Cerebellar nuclear complex (tissue), 1 donor: ENCODE measurements around the gene GARIN5B.

Experiments used
- DNase-seq, 2 experiments: peaks; one replicate each; lab custom pipeline; 2025; lab: John Stamatoyannopoulos, UW

The GARIN5B gene

GRCh38 chr19:55370305-55370988 lies 7.4 kb upstream of the GARIN5B start, which contains the start of gene IL11:
IL11 (minus strand) TSS chr19:55370463; CDS start chr19:55370310, 153 bp downstream.
- DNase-seq: no peak

GRCh38 chr19:55369653-55370304 lies 6.7 kb upstream of the GARIN5B start:
- no peak for DNase-seq

- DNase-seq: no peak
Observed at GRCh38 chr19:55368701-55369563, 5.9 kb upstream of the GARIN5B start.

- DNase-seq: no peak
Observed at GRCh38 chr19:55368106-55368505, 5.0 kb upstream of the GARIN5B start.

- DNase-seq: no peak
Observed at GRCh38 chr19:55366790-55367189, 3.7 kb upstream of the GARIN5B start.

- DNase-seq: no peak
Observed at GRCh38 chr19:55365964-55366363, 2.9 kb upstream of the GARIN5B start.

GRCh38 chr19:55365245-55365644 lies 2.2 kb upstream of the GARIN5B start:
- DNase-seq: no peak

- no peak for DNase-seq
Observed at GRCh38 chr19:55362174-55362989, 678 bp downstream of the GARIN5B start.

GRCh38 chr19:55360902-55361301 lies 2.2 kb downstream of the GARIN5B start:
- DNase-seq: no peak

- DNase-seq: no peak
Observed at GRCh38 chr19:55358943-55359908, 3.8 kb downstream of the GARIN5B start.

- DNase-seq: no peak
Observed at GRCh38 chr19:55358493-55358892, 4.6 kb downstream of the GARIN5B start.

GRCh38 chr19:55355213-55355821 lies 7.7 kb downstream of the GARIN5B start:
- no peak for DNase-seq

- no peak for DNase-seq
Observed at GRCh38 chr19:55354698-55355212, 8.3 kb downstream of the GARIN5B start, which contains the start of gene COX6B2. COX6B2 (minus strand) TSS chr19:55354719; CDS start chr19:55354521, 198 bp downstream.

GRCh38 chr19:55353803-55354697 lies 9.0 kb downstream of the GARIN5B start:
- no peak for DNase-seq

GRCh38 chr19:55353356-55353802 lies 9.7 kb downstream of the GARIN5B start:
- no peak for DNase-seq

GRCh38 chr19:55352549-55353145 lies 10.4 kb downstream of the GARIN5B start:
- no peak for DNase-seq

GRCh38 chr19:55352040-55352439 lies 11.0 kb downstream of the GARIN5B start:
- DNase-seq: no peak

- DNase-seq: no peak
Observed at GRCh38 chr19:55350620-55351315, 12.3 kb downstream of the GARIN5B start.
